ENCODE results near the gene CENPS.
"Not testable (repeated sequence)": the region's sequence is repeated elsewhere in the genome, so short reads cannot be mapped to it uniquely, and the experiment has no call there.

Gene CENPS

GRCh38 chr1:10421637-10422036 is 8.6 kb upstream of the CENPS start:
- DNase-seq = no peak

DNA sequence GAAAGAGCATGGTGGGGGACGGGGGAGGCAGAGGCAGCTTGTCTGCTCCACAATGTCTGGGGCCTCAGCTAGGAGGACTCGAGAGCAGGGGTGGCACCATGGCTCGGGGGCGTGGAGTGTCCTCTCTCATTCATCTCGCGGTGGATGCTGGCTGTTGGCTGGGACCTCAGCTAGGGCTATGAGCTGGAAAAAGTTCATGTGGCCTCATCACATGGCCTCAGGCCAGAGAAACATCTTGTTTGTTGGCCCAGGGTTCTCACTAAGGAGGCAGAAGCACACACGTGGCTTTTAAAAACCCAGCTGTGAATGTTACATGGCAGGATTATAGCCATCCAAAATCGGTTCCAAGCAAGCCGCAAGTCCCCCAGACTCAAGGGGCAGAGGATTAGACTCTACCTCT is 6.2 kb upstream of the CENPS start:
- peak; percentile 16 for DNase-seq

GRCh38 chr1:10424651-10425050 is 5.6 kb upstream of the CENPS start:
- DNase-seq = no peak

DNA sequence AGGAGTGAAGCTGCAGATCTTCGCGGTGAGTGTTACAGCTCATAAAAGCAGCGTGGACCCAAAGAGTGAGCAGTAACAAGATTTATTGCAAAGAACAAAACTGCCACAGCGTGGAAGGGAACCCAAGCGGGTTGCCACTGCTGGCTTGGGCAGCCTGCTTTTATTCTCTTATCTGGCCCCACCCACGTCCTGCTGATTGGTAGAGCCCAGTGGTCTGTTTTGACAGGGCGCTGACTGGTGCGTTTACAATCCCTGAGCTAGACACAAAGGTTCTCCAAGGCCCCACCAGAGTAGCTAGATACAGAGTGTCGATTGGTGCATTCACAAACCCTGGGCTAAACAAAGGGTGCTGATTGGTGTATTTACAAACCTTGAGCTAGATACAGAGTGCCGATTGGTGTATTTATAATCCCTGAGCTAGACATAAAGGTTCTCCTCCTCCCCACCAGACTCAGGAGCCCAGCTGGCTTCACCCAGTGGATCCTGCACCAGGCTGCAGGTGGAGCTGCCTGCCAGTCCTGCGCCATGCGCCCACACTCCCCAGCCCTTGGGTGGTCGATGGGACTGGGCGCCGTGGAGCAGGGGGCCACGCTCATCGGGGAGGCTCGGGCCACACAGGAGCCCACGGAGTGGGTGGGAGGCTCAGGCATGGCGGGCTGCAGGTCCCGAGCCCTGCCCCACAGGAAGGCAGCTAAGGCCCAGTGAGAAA is 4.3 kb upstream of the CENPS start:
- DNase-seq = not testable (repeated sequence)

DNA sequence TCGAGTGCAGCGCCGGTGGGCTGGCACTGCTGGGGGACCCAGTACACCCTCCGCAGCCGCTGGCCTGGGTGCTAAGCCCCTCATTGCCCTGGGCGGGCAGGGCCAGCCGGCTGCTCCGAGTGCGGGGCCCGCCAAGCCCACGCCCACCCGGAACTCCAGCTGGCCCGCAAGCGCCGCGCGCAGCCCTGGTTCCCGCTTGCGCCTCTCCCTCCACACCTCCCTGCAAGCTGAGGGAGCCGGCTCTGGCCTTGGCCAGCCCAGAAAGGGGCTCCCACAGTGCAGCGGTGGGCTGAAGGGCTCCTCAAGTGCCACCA is 3.7 kb upstream of the CENPS start:
- DNase-seq = not testable (repeated sequence)

GRCh38 chr1:10428984-10429383 is 1.2 kb upstream of the CENPS start:
- DNase-seq = no peak

DNA sequence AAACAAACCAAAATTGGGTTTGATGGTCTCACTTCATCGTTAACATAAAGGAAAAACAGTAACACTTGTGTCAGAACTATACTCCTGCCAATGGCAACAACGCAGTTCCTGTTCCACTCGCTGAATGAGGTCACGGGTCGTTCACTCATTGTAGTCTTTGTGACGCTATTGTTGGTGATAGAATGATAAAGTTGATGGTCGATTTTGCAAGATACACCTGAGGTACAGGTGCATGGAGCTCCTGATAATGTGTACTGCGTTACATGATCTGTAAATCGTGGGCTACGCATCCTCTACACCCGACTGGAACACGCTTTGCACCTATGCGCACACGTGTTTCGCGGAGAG is 391 bp upstream of the CENPS start:
- no peak for DNase-seq

GRCh38 chr1:10431070-10431730 is 967 bp downstream of the CENPS start:
- no peak for DNase-seq

- DNase-seq = no peak
Measured at GRCh38 chr1:10432910-10433700, 2.9 kb downstream of the CENPS start.

DNA sequence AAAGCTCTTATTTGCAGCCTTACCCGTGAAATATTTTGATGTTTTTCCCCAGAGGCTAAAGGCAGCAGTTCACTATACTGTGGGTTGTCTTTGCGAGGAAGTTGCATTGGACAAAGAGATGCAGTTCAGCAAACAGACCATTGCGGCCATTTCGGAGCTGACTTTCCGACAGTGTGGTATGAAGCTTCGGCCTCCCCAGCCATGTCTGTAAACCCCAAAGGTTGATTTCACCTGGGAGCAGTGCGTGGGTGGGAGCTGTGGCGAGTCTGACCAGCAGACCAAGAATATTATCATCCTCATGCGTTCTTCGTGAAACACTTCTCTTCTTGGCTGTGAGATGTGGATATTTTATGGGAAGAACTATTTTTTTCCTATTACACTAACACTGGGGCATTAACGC is 3.6 kb downstream of the CENPS start:
- no peak for DNase-seq

DNA sequence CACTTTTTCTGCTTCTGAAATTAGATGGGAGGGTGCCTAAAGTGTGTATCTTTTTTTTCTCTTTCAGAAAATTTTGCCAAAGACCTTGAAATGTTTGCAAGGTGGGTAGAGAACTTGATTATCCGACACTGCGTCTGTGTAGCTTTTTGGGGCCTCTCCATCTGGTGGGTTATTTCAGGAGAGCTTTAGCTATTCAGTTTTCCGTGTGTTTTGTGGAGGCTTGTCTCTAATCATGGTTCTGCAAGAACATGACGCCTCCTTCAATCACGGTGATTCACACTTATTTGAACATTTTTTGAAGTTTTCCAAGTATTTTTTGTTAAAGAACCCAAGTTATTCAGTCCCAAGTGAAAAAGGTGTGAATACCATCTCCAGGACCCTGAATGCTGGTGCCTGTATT is 4.4 kb downstream of the CENPS start:
- DNase-seq = no peak

DNA sequence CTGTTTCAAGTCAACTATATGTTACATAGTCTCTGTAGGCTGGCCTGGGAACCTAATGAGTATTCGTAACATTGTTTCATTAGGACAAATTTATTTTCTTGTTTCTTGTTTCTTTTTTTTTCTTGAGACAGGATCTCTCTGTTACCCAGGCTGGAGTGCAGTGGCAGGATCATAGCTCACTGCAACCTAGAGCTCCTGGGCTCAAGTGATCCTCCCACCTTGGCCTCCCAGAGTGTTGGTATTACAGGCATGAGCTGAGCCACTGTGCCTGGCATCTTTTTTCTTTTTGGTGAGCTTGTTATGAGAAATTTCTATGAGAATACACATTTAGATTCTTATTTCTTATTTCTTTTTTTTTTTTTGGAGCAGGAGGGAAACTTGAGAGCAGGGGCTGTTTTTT is 6.8 kb downstream of the CENPS start:
- DNase-seq = no peak

DNA sequence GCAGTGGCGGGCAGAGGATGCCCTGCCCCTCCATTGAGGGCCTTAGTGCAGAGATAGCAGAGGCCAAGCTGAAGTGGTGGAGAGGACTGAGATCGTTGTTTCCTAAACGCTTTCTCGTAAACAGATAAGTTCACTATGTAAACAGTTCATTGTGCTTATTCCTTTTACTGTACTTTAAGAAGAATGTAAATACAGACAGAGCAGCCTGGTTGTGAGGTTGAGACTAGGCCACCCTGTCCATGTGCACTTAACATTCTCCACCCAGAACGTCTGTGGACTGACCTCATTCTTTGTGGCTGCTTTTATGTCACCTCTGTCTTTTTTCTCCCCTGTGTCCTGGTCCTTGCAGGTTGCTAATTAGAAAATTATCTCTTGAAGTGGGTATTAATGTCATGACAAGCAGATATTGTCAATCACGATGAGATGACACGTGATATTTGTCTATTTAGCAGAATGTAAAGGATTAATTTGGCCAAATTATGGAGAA is 8.5 kb downstream of the CENPS start:
- no peak for DNase-seq

DNA sequence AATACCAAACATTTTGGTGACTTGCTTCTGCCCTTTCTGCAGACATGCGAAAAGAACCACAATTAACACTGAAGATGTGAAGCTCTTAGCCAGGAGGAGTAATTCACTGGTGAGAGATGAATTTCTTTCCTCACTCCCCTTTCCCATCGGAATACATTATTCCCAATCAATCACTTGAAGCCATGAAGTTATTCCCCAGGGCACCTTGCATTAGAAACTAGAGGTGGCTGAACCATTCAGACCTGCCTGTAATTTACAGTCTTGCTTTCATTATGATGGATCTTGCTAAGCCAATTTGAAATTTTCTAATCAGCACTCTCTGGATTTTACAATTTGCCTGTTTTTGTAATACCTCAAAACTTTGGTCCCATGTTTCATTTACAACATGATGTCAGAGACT is 10.1 kb downstream of the CENPS start:
- DNase-seq = no peak

DNA sequence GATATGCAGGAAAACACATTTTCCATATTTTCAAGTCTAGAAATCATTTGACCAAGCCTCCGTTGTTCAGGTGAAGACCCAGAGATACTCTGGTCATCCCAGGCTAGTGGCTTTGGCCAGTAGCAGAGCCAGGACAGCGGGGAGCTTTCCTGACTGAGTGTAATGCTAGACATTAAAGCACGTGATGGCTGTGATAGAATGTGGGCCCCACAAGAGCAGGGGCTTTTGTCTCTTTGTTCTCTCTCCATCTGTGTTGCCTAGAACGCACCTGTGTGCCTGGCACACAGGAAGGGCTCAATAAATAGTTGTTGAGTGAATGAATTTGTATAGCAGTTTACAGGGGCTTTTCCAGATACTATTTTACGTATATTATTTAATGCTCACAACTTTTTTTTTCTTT is 10.6 kb downstream of the CENPS start:
- DNase-seq = no peak

DNA sequence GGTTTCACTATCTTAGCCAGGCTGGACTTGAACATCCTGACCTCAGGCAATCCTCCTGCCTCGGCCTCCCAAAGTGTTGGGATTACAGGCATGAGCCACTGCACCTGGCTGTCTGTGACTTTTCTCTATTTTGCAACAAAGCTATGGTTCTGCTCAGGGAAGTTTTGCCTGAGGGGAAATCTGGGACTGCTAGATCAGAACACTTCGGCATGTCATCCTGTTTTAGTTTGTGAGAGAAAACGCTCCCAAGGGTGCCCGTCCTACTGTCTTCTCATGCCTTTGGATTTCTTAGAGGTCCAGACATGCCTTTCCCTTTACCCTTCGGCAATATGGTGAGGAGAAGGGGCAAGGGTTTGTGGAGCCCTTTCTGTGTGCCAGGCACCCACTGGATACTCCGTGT is 14.0 kb downstream of the CENPS start:
- no peak for DNase-seq

DNA sequence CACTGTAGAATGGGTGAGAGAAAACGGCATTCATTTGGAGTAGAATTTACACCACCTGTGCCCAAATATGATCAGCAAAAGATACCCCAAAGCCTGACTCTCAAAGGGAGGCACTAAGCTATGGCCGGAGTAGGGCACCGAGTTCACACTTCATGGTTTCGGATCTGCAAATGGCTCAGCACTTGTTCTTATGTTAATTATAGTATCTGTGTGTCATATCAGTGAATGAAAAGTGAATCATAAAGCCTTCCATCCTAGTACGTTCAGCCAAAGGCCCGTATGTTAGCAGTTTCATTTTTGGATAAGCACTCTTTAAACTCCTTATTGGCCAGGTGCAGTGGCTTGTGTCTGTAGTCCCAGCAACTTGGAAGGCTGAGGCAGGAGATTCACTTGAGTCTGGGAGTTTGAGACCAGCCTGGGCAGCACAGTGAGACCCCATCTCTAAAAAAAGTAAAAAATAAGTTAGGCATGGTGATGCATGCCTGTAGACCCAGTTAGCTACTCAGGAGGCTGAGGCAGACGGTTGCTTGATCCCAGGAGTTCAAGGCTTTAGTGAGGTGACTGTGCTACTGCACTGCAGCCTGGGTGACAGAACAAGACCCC is 14.7 kb downstream of the CENPS start:
- no peak for DNase-seq

- DNase-seq = no peak
Measured at GRCh38 chr1:10446790-10447422, 16.7 kb downstream of the CENPS start.

GRCh38 chr1:10449751-10450150 is 19.5 kb downstream of the CENPS start, which contains the start of gene CORT:
TSS of gene CORT (plus strand) at chr1:10450031. CDS start at chr1:10450224, 193 bp downstream.
- DNase-seq = no peak

GRCh38 chr1:10450156-10450814 is 20.1 kb downstream of the CENPS start:
- no peak for DNase-seq

DNA sequence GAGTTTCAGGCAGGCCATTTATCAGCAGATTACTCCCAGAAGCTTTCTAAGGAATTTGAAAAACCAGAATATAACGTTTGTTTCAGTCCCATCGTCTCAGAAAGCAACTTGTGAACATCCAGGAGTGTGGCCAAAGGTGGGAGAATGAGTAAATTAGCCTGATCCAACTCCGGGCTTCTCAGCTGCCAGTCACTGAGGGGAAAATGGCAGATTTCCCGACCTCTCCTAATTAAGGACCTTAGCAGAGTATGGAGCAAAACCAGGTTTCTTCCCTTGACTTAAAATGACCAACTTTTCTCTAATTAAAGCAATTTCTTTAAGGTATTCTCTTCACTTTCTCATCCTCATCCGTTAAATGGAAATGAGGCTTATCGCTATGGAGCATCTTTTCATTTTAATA is 20.6 kb downstream of the CENPS start:
- peak; percentile 28 for DNase-seq

DNA sequence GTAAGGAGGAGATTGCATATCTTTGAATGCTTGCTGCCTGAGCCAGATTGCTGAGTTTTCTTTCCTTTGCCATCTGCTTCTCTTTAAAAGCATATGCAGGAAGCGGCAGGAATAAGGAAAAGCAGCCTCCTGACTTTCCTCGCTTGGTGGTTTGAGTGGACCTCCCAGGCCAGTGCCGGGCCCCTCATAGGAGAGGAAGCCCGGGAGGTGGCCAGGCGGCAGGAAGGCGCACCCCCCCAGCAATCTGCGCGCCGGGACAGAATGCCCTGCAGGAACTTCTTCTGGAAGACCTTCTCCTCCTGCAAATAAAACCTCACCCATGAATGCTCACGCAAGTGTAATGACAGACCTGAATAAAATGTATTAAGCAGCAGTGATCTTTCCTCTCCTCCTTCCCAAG is 21.1 kb downstream of the CENPS start:
- peak; percentile 50 for DNase-seq

- no peak for DNase-seq
Measured at GRCh38 chr1:10456048-10456447, 25.8 kb downstream of the CENPS start.
